Measurements from ENCODE around the gene TRIM17. TPM values are rescaled to one million over a fixed set of nuclear protein-coding genes. Genes with fewer than 3 reads are reported as not detected.

TRIM17 gene
- polyA plus RNA-seq, 1 of the 3 experiments (the other 2 are of a cell fraction), result 1.6 TPM

GRCh38 chr1:228445490-228445842 is 28.8 kb upstream of the TRIM17 start:
- TF ChIP-seq RAD21 (IDR thresholded peaks at IDR 0.05; ENCODE audit: low read length), result no peak
- TF ChIP-seq TAF1 (IDR thresholded peaks at IDR 0.05; ENCODE audit: borderline replicate concordance, low read depth, low read length), result no peak
- no peak for TF ChIP-seq CHD2 (IDR thresholded peaks at IDR 0.05; ENCODE audit: low read length, partially characterized antibody)
- TF ChIP-seq MXI1 (IDR thresholded peaks at IDR 0.05; ENCODE audit: low read depth, low read length), result no peak
- no peak for TF ChIP-seq SMC3 (IDR thresholded peaks at IDR 0.05; ENCODE audit: low read depth, low read length)
- no peak for TF ChIP-seq TEAD4 (IDR thresholded peaks at IDR 0.05; ENCODE audit: borderline replicate concordance, insufficient read depth)
- TF ChIP-seq PBX3 (IDR thresholded peaks at IDR 0.05), result no peak
- no peak for TF ChIP-seq USF2 (IDR thresholded peaks at IDR 0.05; ENCODE audit: borderline replicate concordance, low read depth, low read length)
- TF ChIP-seq GABPA (IDR thresholded peaks at IDR 0.05; ENCODE audit: low read depth), result no peak
- no peak for TF ChIP-seq YY1 (IDR thresholded peaks at IDR 0.05; ENCODE audit: low read depth)
- TF ChIP-seq ELF1 (IDR thresholded peaks at IDR 0.05), result no peak
- TF ChIP-seq NRF1 (IDR thresholded peaks at IDR 0.05; ENCODE audit: low read depth, low read length), result no peak
- Histone ChIP-seq H3F3A (replicated peaks; ENCODE audit: insufficient read depth) (no peaks in the 10 kb centered on the region), H3K9ac (no peak overlapping the region), H3K4me2 (no peak overlapping the region), H3K9me3 (no peaks in the 10 kb centered on the region), H3K4me1 (ENCODE audit: control insufficient read depth in 1 of 2, insufficient read depth in 2 of 2, low read depth in 1 of 2, low read length in 1 of 2) (no peaks in the 10 kb centered on the region; a peak in 1 of 4 replicates), H4K20me1 (ENCODE audit: insufficient read depth) (no peaks in the 10 kb centered on the region), H3K36me3 (replicated peaks in 1 of 2; ENCODE audit: control insufficient read depth in 1 of 2, insufficient read depth in 2 of 2, low read length in 1 of 2) (no peaks in the 10 kb centered on the region), H3K27me3 (ENCODE audit: insufficient read depth) (no peaks in the 10 kb centered on the region), H2AFZ (ENCODE audit: low read depth) (no peak overlapping the region), H3K79me2 (ENCODE audit: insufficient read depth) (no peaks in the 10 kb centered on the region), H3K9me2 (no peaks in the 10 kb centered on the region), H3K4me3 (ENCODE audit: low read depth in 2 of 2, low read length in 1 of 2) (no peak overlapping the region), H3K27ac (ENCODE audit: low read depth in 2 of 2, low read length in 1 of 2) (no peak overlapping the region)
- no peak for DNase-seq
- ChIA-PET CTCF (interaction anchor here (1.0 kb wide), 1 partner anchor 13 kb away, joined by 3 read pairs; a partner anchor contains a TSS), POLR2A (no interaction called here)
- WGBS (ENCODE audit: low lambda C conversion rate), result 51% methylated on average over 16 of the region's 16 CpGs

GRCh38 chr1:228443395-228443794 is 26.7 kb upstream of the TRIM17 start:
- no peaks in the 10 kb centered on the region for H3F3A ChIP-seq (replicated peaks; ENCODE audit: insufficient read depth)
- no peaks in the 10 kb centered on the region for H3K79me2 ChIP-seq (ENCODE audit: insufficient read depth)
- no peak overlapping the region for H3K4me2 ChIP-seq
- H3K27me3 ChIP-seq (ENCODE audit: insufficient read depth), result no peaks in the 10 kb centered on the region
- TF ChIP-seq IRF3 (IDR thresholded peaks at IDR 0.05; ENCODE audit: low read depth, low read length) (no peak), GABPA (IDR thresholded peaks at IDR 0.05; ENCODE audit: low read depth) (no peak), MEF2A (IDR thresholded peaks at IDR 0.05; ENCODE audit: borderline replicate concordance, low read depth) (no peak), RCOR1 (IDR thresholded peaks at IDR 0.05; ENCODE audit: low read length) (no peak), FOSL2 (IDR thresholded peaks at IDR 0.05; ENCODE audit: borderline replicate concordance, low read depth) (no peak), MXI1 (IDR thresholded peaks at IDR 0.05; ENCODE audit: low read depth, low read length) (no peak), NFIC (IDR thresholded peaks at IDR 0.05; ENCODE audit: borderline replicate concordance) (no peak), SIN3A (IDR thresholded peaks at IDR 0.05; ENCODE audit: borderline replicate concordance, low read depth, low read length) (no peak), RXRA (IDR thresholded peaks at IDR 0.05; ENCODE audit: borderline replicate concordance, low read depth) (no peak), EZH2phosphoT487 (IDR thresholded peaks at IDR 0.05; ENCODE audit: borderline replicate concordance, low read depth) (no peak), USF1 (IDR thresholded peaks at IDR 0.05; ENCODE audit: borderline replicate concordance, low read depth) (no peak)
- H3K9ac ChIP-seq, result no peak overlapping the region
- H3K9me3 ChIP-seq, result no peaks in the 10 kb centered on the region
- no peaks in the 10 kb centered on the region; a peak in 1 of 4 replicates for H3K4me1 ChIP-seq (ENCODE audit: control insufficient read depth in 1 of 2, insufficient read depth in 2 of 2, low read depth in 1 of 2, low read length in 1 of 2)
- no peak overlapping the region for H2AFZ ChIP-seq (ENCODE audit: low read depth)
- no peaks in the 10 kb centered on the region for H3K9me2 ChIP-seq
- no peaks in the 10 kb centered on the region for H4K20me1 ChIP-seq (ENCODE audit: insufficient read depth)
- ChIA-PET POLR2A (no interaction called here), CTCF (no interaction called here)
- no peak for DNase-seq
- H3K4me3 ChIP-seq (ENCODE audit: low read depth in 2 of 2, low read length in 1 of 2), result no peak overlapping the region
- no peak overlapping the region for H3K27ac ChIP-seq (ENCODE audit: low read depth in 2 of 2, low read length in 1 of 2)
- no peaks in the 10 kb centered on the region for H3K36me3 ChIP-seq (replicated peaks in 1 of 2; ENCODE audit: control insufficient read depth in 1 of 2, insufficient read depth in 2 of 2, low read length in 1 of 2)
